CD4-positive, alpha-beta T cell (primary cell): ENCODE data around the gene PPIA. TPM values are rescaled to one million over a fixed set of nuclear protein-coding genes. Genes with fewer than 3 reads are reported as not detected.

Experiments
- ATAC-seq: fragments of 200-7000 bp; cut with Tn5 transposase; one replicate; pipeline ENCODE4 v1.10.0; 2022; ENCODE audit warnings: mild to moderate bottlenecking; ENCODE audit not compliant: poor library complexity
- CTCF ChIA-PET: fragments of 350-600 bp; sonication (Branson Sonifier 250); formaldehyde crosslinking; loops from one replicate; lab custom pipeline; 2021; ENCODE audit warnings: antibody characterized with exemption, inconsistent platforms; lab: Charles Lee
- POLR2A ChIA-PET: fragments of 350-600 bp; sonication (Branson Sonifier 250); formaldehyde crosslinking; loops from one replicate; lab custom pipeline; 2021; ENCODE audit warnings: antibody characterized with exemption, inconsistent platforms; lab: Charles Lee
- DNase-seq, 14 experiments: peaks; one replicate each; pipeline ENCODE4 v3.0.0-alpha.2; 2013 to 2020; ENCODE audit warnings: mixed read lengths in 2 of 14
- H3K27ac ChIP-seq, 2 donors: one replicate each; pipeline versions ENCODE4 v1.5.1 to v1.7.0; 2013; ENCODE audit warnings: low read length in 2 of 2, low read depth in 1 of 2, mild to moderate bottlenecking in 1 of 2
- H3K27me3 ChIP-seq, 2 experiments: 1 replicate in 1 of 2; 2 replicates in 1 of 2; pipeline versions ENCODE4 v1.6.1 to v1.7.0; 2013; ENCODE audit warnings: low read length in 2 of 2, control low read depth in 1 of 2, mild to moderate bottlenecking in 1 of 2, moderate library complexity in 1 of 2; ENCODE audit not compliant: insufficient read depth in 2 of 2, control insufficient read depth in 1 of 2
- H3K36me3 ChIP-seq: one replicate; pipeline ENCODE4 v1.6.1; 2013; ENCODE audit warnings: low read length, control low read depth; ENCODE audit not compliant: insufficient read depth
- H3K4me1 ChIP-seq: one replicate; pipeline ENCODE4 v1.6.1; 2013; ENCODE audit warnings: low read length, control low read depth; ENCODE audit not compliant: insufficient read depth
- H3K4me3 ChIP-seq: one replicate; pipeline ENCODE4 v1.5.1; 2013; ENCODE audit warnings: mild to moderate bottlenecking, low read length, moderate library complexity
- H3K9me3 ChIP-seq, 2 experiments: 1 replicate in 1 of 2; 2 replicates in 1 of 2; pipeline versions ENCODE4 v1.6.1 to v1.7.0; 2013; ENCODE audit warnings: low read length in 2 of 2, mild to moderate bottlenecking in 2 of 2, control low read depth in 1 of 2, moderate library complexity in 1 of 2; ENCODE audit not compliant: control insufficient read depth in 1 of 2, insufficient read depth in 1 of 2
- H3K27ac Mint-ChIP-seq: one replicate; pipeline ENCODE4 v1.8.0; 2020; ENCODE audit warnings: mixed read lengths
- H3K27me3 Mint-ChIP-seq: one replicate; pipeline ENCODE4 v1.8.0; 2021; ENCODE audit warnings: mixed read lengths
- H3K36me3 Mint-ChIP-seq: one replicate; pipeline ENCODE4 v1.8.0; 2021; ENCODE audit warnings: low read depth, mixed read lengths
- H3K4me1 Mint-ChIP-seq: one replicate; pipeline ENCODE4 v1.8.0; 2021; ENCODE audit warnings: low read depth, mixed read lengths
- H3K4me3 Mint-ChIP-seq: one replicate; pipeline ENCODE4 v1.8.0; 2020; ENCODE audit warnings: mild to moderate bottlenecking, mixed read lengths
- H3K9me3 Mint-ChIP-seq: one replicate; pipeline ENCODE4 v1.8.0; 2020; ENCODE audit warnings: mixed read lengths
- intact Hi-C, 2 experiments: fragments of 100-400 bp; cut with DNase I in 1 of 2; cut with micrococcal nuclease in 1 of 2; formaldehyde crosslinking; loops; one replicate each; pipeline versions ENCODE4 v1.15.1 to v1.9.0; 2023 to 2025; cut with DNase I, micrococcal nuclease
- total RNA-seq, 174 experiments: library from RNA in 2 of 174; stranded (reverse) in 2 of 174; gene quantifications; one replicate each; pipeline ENCODE4 v1.2.3 and lab custom pipeline; 2021 to 2026
- TF ChIP-seq, protein P1 (sequence below): fragments of 200-600 bp; IDR thresholded peaks from one replicate; pipeline ENCODE4 v1.8.0; 2022; ENCODE audit warnings: antibody characterized with exemption, mild to moderate bottlenecking

PPIA gene
- total RNA-seq, 2 experiments from 2014 or later = 410 to 423 TPM

DNA sequence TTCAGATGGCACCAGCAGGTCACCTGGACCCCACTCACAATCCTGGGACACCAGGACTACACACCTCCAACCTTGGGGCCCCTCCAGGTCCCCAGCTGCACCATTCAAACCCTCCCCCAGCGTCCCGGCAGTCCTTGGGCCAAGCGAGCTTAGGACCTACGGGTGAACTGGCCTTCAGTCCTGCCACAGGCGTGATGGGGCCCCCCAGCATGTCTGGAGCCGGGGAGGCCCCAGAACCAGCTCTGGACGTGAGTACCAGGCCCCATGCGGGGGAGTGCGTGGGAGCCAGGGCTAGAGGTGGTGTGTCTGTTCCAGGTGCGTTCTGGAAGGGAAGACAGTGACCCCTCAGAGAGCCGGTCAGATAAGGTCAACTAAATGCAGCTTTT is 30.1 kb upstream of the PPIA start:
- no peak for ATAC-seq
- peaks cover 65% of the 10 kb centered on the region for H3K36me3 Mint-ChIP-seq
- POLR2A ChIA-PET = no interaction called here

DNA sequence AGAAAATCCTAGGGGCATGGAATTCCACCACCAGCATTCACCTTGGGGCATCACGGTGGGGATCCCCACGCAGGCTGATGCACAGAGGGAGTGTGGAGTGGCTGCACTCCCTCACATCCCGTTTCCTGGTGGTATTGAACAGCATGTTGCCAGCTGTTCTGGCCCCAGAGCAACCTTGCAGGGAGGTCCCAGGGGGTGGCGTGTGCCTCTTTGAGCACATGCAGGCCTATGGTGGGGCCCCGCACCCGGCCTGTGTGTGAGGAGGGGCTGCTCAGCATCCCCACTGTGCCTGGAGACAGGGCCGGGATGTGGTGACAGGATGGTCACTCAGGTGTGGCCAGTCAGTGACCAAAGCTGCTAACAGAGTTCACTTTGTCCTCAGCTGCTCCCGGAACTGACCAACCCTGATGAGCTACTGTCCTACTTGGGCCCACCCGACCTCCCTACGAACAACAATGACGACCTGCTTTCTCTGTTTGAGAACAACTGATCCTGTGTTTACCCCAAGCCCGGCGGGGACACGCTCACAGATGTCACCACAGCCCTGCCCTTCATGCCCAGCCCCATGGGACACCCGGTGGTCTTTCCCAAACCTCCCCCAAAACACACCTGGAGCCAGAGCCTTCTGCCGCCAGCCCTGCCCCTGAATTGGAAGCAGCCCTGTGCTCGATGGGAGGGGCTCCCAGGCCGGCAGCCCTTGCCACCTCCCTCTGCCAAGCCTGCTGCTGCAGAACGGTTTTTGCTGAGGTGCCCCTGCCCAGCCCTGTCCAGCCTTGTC is 29.2 kb upstream of the PPIA start:
- H3K27me3 ChIP-seq = no peaks in the 10 kb centered on the region
- peak overlapping the region; percentile 83 for H3K27ac Mint-ChIP-seq
- no peak overlapping the region for H3K4me3 Mint-ChIP-seq
- ChIA-PET POLR2A (interaction anchor here (0.5 to 2.5 kb wide), 6 partner anchors 14 to 161 kb away, joined by 3 to 14 read pairs (median 6); partner anchors contain the start of genes H2AZ2, OGDH and PPIA), CTCF (no interaction called here)
- H3K9me3 Mint-ChIP-seq = no peaks in the 10 kb centered on the region
- H3K4me1 Mint-ChIP-seq = peaks cover 40% of the 10 kb centered on the region
- H3K36me3 Mint-ChIP-seq = peaks cover 58% of the 10 kb centered on the region
- no peaks in the 10 kb centered on the region for H3K27me3 Mint-ChIP-seq
- intact Hi-C loops = no loop called here
- peaks cover 40% of the 10 kb centered on the region for H3K4me1 ChIP-seq
- no peaks in the 10 kb centered on the region for H3K9me3 ChIP-seq
- DNase-seq (no peak), ATAC-seq (no peak)
- H3K4me3 ChIP-seq = no peak overlapping the region
- peaks cover 53% of the 10 kb centered on the region for H3K36me3 ChIP-seq
- TF ChIP-seq, protein P1, sequence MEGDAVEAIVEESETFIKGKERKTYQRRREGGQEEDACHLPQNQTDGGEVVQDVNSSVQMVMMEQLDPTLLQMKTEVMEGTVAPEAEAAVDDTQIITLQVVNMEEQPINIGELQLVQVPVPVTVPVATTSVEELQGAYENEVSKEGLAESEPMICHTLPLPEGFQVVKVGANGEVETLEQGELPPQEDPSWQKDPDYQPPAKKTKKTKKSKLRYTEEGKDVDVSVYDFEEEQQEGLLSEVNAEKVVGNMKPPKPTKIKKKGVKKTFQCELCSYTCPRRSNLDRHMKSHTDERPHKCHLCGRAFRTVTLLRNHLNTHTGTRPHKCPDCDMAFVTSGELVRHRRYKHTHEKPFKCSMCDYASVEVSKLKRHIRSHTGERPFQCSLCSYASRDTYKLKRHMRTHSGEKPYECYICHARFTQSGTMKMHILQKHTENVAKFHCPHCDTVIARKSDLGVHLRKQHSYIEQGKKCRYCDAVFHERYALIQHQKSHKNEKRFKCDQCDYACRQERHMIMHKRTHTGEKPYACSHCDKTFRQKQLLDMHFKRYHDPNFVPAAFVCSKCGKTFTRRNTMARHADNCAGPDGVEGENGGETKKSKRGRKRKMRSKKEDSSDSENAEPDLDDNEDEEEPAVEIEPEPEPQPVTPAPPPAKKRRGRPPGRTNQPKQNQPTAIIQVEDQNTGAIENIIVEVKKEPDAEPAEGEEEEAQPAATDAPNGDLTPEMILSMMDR = no peak
- H3K27ac ChIP-seq = peak overlapping the region in 1 of 2 donors; percentile 48

More for the DNA sequence above, 30.1 kb upstream of the PPIA start:
- peaks cover 39% of the 10 kb centered on the region for H3K4me1 ChIP-seq
- no peaks in the 10 kb centered on the region for H3K9me3 ChIP-seq
- Mint-ChIP-seq H3K4me3 (no peak overlapping the region), H3K27me3 (no peaks in the 10 kb centered on the region), H3K27ac (no peak overlapping the region), H3K4me1 (peaks cover 38% of the 10 kb centered on the region), H3K9me3 (no peaks in the 10 kb centered on the region)
- H3K27me3 ChIP-seq = no peaks in the 10 kb centered on the region
- CTCF ChIA-PET = no interaction called here
- no peak for DNase-seq
- intact Hi-C loops = no loop called here
- H3K27ac ChIP-seq = no peak overlapping the region
- TF ChIP-seq, protein P1 = no peak
- H3K36me3 ChIP-seq = peaks cover 61% of the 10 kb centered on the region
- no peak overlapping the region for H3K4me3 ChIP-seq

DNA sequence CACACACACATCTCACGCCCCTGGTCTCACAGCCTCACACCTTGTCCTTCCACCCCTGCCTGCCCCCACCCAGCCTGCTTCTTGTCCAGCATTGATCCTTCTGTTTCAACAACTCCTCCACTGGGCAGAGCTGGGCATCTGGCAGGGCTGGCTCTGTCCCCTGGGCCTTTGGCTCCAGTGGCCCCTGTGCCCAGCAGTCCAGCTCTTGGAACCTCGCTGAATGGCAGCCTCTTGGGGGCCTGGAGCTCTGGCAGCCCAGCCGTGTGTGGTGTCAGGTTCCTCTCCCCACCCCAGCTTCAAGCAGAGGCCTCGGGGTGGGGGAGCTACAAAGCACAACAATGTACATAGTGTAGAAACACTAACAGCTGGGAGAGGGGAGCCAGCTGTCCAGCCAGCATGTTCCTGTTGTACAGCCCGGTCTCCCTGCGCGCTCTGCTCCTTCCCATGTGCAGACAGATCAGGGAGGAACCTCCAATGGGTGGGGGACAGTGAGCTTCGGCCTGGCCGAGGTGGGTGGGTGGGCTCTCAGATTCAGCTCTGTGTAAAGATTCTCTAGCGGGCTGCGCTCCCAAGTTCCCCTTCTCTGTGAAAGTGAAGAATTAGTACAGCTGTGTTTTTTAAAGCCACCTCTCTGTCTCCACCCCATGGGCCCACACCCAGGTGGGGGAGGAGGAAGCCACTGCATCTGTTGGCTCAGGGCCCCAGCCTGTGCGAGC is 28.4 kb upstream of the PPIA start:
- POLR2A ChIA-PET = interaction anchor here (0.5 to 2.5 kb wide), 11 partner anchors 15 to 278 kb away, joined by 3 to 16 read pairs (median 6); partner anchors contain the start of genes DDX56, H2AZ2, NUDCD3 and OGDH
- TF ChIP-seq, protein P1 = no peak
- Histone ChIP-seq H3K27ac (peak overlapping the region; percentile 14 to 48), H3K9me3 (no peaks in the 10 kb centered on the region), H3K4me3 (no peak overlapping the region), H3K27me3 (no peaks in the 10 kb centered on the region), H3K36me3 (peaks cover 46% of the 10 kb centered on the region), H3K4me1 (peaks cover 40% of the 10 kb centered on the region)
- ATAC-seq (peak; percentile 88), DNase-seq (peak in 10 of 14 experiments; percentile 19 to 68 (median 40))
- Mint-ChIP-seq H3K4me3 (peak overlapping the region; percentile 8), H3K27me3 (no peaks in the 10 kb centered on the region), H3K9me3 (no peaks in the 10 kb centered on the region), H3K36me3 (peaks cover 52% of the 10 kb centered on the region), H3K27ac (peak overlapping the region; percentile 83), H3K4me1 (peaks cover 40% of the 10 kb centered on the region)
- CTCF ChIA-PET = interaction anchor here (0.7 to 1.5 kb wide), 2 partner anchors 89 to 203 kb away, joined by 3 read pairs; no protein-coding TSS in a partner anchor
- intact Hi-C loops = no loop called here
